Amniotic stem cell (primary cell): ENCODE measurements around the gene DDX20.

Experiments used
- DNase-seq: peaks from one replicate; lab custom pipeline; 2025; lab: John Stamatoyannopoulos, UW

The DDX20 gene

DNA sequence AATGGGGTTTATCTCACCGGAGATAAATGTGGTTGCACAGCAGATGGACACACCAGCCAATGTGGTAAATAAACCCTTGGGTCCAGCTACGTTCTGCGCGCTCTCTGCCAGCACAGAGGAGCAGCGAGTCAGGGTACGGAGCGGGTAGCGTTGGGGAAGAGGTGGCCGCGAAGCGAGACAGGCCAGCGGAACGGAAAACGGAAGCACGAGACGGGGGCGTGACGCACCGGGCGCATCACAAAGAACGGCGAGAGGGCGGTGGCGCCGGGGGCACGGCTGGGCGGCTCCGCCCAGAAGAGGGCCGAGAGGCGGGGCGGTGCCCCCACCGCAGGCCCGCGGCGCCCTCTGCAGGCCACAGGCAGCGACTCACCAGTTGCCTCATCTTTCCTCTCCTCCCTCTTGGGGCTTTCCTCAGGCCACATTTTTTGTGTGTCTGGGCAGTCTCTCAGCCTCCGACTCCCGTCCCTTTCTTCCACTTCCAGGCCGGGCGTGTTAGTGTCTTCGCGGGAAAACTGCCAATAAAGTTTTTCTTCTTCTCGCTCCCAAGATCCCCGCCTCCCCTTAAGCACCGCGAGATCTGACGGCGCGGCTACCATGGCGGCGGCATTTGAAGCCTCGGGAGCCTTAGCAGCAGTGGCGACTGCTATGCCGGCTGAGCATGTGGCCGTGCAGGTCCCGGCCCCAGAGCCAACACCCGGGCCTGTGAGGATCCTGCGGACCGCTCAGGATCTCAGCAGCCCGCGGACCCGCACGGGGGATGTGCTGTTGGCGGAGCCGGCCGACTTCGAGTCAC is at the start of gene DDX20:
DDX20 (plus strand) TSS at position 571 of the 793 bp plus-strand sequence; CDS start at position 595, 24 bp downstream.
- DNase-seq = peak; percentile 98

GRCh38 chr1:111706921-111707320 is 48.8 kb upstream of the DDX20 start:
- no peak for DNase-seq

- DNase-seq = no peak
These were observed 47.8 kb upstream of the DDX20 start for GRCh38 chr1:111707906-111708305.

DNA sequence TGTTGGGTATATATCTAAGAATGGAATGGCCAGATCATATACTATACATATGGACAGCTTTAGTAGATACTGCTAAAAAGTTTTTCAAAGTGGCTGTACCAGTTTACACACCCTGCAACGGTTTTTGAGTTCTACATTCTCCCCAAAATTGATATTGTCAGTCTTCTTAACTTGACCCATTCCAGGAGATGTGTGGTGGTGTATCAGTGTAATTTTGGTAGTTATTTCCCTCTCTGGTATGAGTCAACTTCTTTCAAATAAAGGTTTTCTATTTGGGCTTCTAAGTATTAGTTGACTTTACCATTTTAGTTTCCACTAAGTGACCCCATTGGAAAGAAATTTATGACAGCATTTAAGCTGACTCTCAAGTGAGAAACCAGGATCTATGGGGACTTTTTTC is 45.7 kb upstream of the DDX20 start:
- no peak for DNase-seq

DNA sequence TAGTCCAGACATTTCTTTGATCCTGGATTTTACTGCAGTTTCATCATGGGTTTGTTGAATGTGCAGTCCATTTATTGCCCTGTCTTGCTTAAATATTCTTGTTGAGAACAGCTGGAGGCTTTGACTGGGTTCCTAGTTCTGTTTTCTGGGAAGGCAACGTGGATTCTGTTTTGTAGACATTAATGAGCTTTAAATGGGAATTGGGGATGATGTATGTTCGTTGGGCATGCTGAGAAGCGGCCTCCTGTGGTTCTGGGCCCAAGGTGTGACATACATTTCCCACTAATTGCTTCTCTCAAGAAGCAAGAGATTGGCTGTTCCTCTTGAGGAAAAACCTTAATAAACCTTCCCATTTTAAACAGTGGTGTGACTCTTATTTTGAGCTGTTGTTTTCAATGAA is 39.4 kb upstream of the DDX20 start:
- DNase-seq = no peak

GRCh38 chr1:111717450-111717849 is 38.3 kb upstream of the DDX20 start:
- DNase-seq = no peak

- DNase-seq = no peak
These were observed 36.6 kb upstream of the DDX20 start for GRCh38 chr1:111719135-111719534.

- DNase-seq = no peak
These were observed 36.0 kb upstream of the DDX20 start for GRCh38 chr1:111719674-111720132.

- no peak for DNase-seq
These were observed 35.3 kb upstream of the DDX20 start for GRCh38 chr1:111720274-111720976.

GRCh38 chr1:111720977-111721786 is 34.5 kb upstream of the DDX20 start:
- no peak for DNase-seq

DNA sequence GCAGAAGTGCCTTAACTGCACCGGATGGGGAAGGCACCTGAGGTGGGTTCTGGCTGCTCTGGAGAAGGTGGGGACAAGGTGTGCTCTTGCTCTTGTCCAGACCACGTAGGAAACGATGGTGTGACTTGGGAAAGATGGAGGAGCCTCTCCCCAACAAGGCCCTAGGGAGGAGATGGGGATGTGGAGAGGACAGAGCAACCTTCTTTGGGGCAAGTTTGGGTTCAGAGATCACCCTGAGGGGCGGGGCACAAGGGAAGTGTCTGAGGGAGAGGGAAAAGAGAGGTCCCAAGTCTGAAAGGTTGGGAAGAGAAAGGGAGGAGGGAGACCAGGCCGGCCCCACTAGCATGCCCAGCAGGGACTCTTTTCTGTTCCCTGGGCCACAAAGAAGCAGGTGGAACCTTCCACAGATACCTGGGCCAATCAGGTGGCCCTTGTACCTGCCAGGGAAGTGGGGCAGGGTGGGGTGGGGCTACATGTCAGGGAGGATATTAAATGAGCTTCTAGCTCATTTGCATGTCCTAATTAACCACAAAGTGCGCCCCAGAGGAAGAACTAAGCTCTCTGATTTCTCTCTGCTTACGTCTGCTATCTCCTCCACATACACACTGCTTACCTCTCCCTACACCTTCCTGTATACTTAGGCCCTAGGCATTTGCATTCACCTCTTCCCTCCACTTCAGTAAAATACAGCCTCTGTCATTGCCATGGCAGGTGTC is 32.5 kb upstream of the DDX20 start:
- no peak for DNase-seq

GRCh38 chr1:111723871-111724270 is 31.8 kb upstream of the DDX20 start:
- no peak for DNase-seq

DNA sequence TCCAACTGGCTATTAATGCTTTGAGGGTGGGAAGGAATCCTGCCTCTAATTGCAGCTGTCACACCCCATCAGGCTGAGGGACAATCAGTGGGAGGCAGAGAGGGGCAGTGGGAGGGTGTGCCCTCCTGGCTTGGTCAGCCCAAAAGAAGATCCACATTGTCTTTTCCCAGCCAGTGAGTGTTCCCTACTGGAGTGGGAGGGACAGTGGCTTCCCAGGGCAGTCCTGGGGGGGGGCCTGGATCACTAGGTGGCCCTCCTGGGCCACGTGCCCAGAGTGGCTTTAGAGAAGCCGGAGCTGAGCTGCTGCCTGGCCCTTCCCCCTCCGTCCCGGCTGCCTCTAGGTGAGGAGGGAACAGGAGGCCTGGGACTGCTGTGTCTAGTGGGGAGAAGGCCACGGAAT is 30.5 kb upstream of the DDX20 start:
- no peak for DNase-seq

- DNase-seq = no peak
These were observed 28.6 kb upstream of the DDX20 start for GRCh38 chr1:111727056-111727455.

DNA sequence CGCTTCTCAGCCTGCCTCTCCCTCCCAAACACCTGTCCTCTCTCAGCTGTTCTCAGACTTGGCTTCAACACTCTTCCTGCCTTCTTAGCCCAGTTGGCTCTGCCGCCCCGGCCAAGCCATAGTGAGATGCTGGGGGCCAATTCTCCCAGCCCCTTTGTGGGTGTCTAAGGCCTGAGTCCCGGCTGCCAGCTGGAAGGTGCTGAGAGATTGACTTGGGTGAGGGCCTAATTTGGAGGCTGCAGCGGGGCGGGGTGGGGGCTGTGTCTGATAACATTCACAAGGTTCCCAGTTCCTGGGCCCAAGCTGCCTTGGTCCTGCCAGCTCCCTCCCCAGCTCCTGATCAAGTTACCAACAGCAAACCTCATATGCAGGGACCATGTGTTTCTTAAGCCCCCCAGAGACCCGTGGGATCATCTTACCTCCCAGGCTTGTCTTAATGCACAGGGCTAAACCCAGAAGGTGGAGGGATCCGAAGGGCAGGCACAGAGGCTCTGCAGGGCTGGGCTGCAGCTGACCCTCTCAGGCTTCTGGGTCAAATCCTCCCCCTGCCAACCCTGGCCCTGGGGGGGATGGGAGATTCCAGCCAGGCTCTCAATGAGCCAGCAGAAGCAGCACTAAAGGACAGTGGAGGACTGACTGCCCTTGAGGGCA is 26.3 kb upstream of the DDX20 start:
- DNase-seq = no peak

- DNase-seq = no peak
These were observed 25.6 kb upstream of the DDX20 start for GRCh38 chr1:111729946-111730681.

- DNase-seq = no peak
These were observed 25.0 kb upstream of the DDX20 start for GRCh38 chr1:111730706-111731105.

DNA sequence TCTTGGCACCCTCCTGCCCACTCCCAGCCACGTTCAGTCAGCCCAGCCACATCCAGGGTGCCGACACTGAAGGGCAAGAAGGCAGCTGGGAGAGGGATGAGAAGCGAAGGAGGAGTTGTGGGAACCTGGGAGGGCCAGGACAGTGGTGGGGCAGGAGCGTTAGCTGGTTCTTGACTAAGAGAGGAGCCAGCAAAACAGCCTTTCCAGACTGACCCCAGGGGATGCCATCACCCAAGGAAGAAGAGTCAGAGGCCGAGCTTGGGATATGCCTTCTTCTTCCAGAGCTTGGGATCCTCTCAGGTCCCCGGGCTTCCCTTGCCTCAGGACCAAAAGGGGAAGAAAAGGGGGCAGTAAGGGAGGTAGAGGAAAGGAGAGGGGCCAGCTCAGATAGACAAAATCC is 23.7 kb upstream of the DDX20 start:
- DNase-seq = no peak

- no peak for DNase-seq
These were observed 23.0 kb upstream of the DDX20 start for GRCh38 chr1:111732718-111733117.

GRCh38 chr1:111733183-111733991 is 22.3 kb upstream of the DDX20 start:
- DNase-seq = peak; percentile 43
